Stimulated activated CD4-positive, alpha-beta T cell treated with anti-CD3 and anti-CD28 coated beads, Interleukin-15, amount 100 ng/mL, for 24 hours (primary cell): Measurements from ENCODE around the gene SKP1.

Experiments used
- DNase-seq: peaks from one replicate; pipeline ENCODE4 v3.0.0-alpha.2; 2020

SKP1 gene

GRCh38 chr5:134127376-134127861 lies 49.3 kb downstream of the SKP1 start:
- peak; percentile 67 for DNase-seq

GRCh38 chr5:134125039-134126015 lies 51.4 kb downstream of the SKP1 start:
- no peak for DNase-seq

- DNase-seq = no peak
Measured at GRCh38 chr5:134124289-134125038, 52.3 kb downstream of the SKP1 start.

GRCh38 chr5:134123360-134123759 lies 53.4 kb downstream of the SKP1 start:
- DNase-seq = no peak

GRCh38 chr5:134122530-134122929 lies 54.2 kb downstream of the SKP1 start:
- DNase-seq = no peak

GRCh38 chr5:134120386-134121138 lies 56.2 kb downstream of the SKP1 start:
- no peak for DNase-seq

GRCh38 chr5:134119720-134120119 lies 57.0 kb downstream of the SKP1 start:
- DNase-seq = no peak

- no peak for DNase-seq
Measured at GRCh38 chr5:134118212-134118835, 58.4 kb downstream of the SKP1 start.

GRCh38 chr5:134116789-134117761 lies 59.7 kb downstream of the SKP1 start:
- no peak for DNase-seq

- DNase-seq = no peak
Measured at GRCh38 chr5:134116286-134116685, 60.5 kb downstream of the SKP1 start.

- DNase-seq = no peak
Measured at GRCh38 chr5:134115806-134116175, 61.0 kb downstream of the SKP1 start.

- peak; percentile 86 for DNase-seq
Measured at GRCh38 chr5:134114886-134115805, 61.6 kb downstream of the SKP1 start.

- DNase-seq = peak; percentile 80
Measured at GRCh38 chr5:134113902-134114875, 62.6 kb downstream of the SKP1 start, which contains the start of gene TCF7. Gene TCF7, plus strand, starts transcription at chr5:134114681. Its CDS starts 226 bp downstream, at chr5:134114907.

- DNase-seq = no peak
Measured at GRCh38 chr5:134113363-134113889, 63.3 kb downstream of the SKP1 start.

- no peak for DNase-seq
Measured at GRCh38 chr5:134112726-134113362, 63.9 kb downstream of the SKP1 start.

- DNase-seq = peak; percentile 61
Measured at GRCh38 chr5:134111741-134112647, 64.8 kb downstream of the SKP1 start.

GRCh38 chr5:134110382-134110781 lies 66.4 kb downstream of the SKP1 start:
- DNase-seq = peak; percentile 58
